CD4-positive, alpha-beta memory T cell (primary cell): ENCODE data around the gene MT1A. TPM values are rescaled to one million over a fixed set of nuclear protein-coding genes. Genes with fewer than 3 reads are reported as not detected.
"Not testable (repeated sequence)": the region's sequence is repeated elsewhere in the genome, so short reads cannot be mapped to it uniquely, and the experiment has no call there.

Experiments used
- CTCF ChIA-PET: fragments of 350-600 bp; sonication (Branson Sonifier 250); formaldehyde crosslinking; loops from one replicate; lab custom pipeline; 2021; ENCODE audit warnings: inconsistent platforms; ENCODE audit not compliant: partially characterized antibody; lab: Charles Lee
- POLR2A ChIA-PET: fragments of 350-600 bp; sonication (Branson Sonifier 250); formaldehyde crosslinking; loops from one replicate; lab custom pipeline; 2021; ENCODE audit not compliant: partially characterized antibody; lab: Charles Lee
- DNase-seq, 5 donors: peaks; one replicate each; pipeline versions ENCODE4 v3.0.0 to v3.0.0-alpha.2; 2020 to 2022; ENCODE audit warnings: mixed read lengths in 1 of 5
- H3K27ac ChIP-seq: one replicate; pipeline ENCODE4 v1.7.0; 2013; ENCODE audit warnings: low read depth, low read length
- H3K27me3 ChIP-seq: 2 replicates; pipeline ENCODE4 v1.7.0; 2013; ENCODE audit warnings: mild to moderate bottlenecking, low read length, moderate library complexity; ENCODE audit not compliant: insufficient read depth
- H3K36me3 ChIP-seq: 2 replicates; pipeline ENCODE4 v1.7.0; 2013; ENCODE audit warnings: mild to moderate bottlenecking, low read length, moderate library complexity; ENCODE audit not compliant: insufficient read depth
- H3K4me1 ChIP-seq: 2 replicates; pipeline ENCODE4 v1.7.0; 2013; ENCODE audit warnings: mild to moderate bottlenecking, low read length, moderate library complexity; ENCODE audit not compliant: insufficient read depth
- H3K4me3 ChIP-seq, 2 donors: one replicate each; pipeline ENCODE4 v1.7.0; 2013; ENCODE audit warnings: low read length in 2 of 2, mild to moderate bottlenecking in 1 of 2
- H3K9me3 ChIP-seq, 2 donors: one replicate each; pipeline ENCODE4 v1.7.0; 2013; ENCODE audit warnings: low read length in 2 of 2, control low read depth in 1 of 2; ENCODE audit not compliant: control insufficient read depth in 1 of 2
- H3K27ac Mint-ChIP-seq, 7 donors: one replicate each; pipeline ENCODE4 v1.8.0; 2020 to 2021; ENCODE audit warnings: mixed read lengths in 7 of 7, mild to moderate bottlenecking in 6 of 7, inconsistent platforms in 3 of 7, moderate library complexity in 3 of 7
- H3K27me3 Mint-ChIP-seq, 2 donors: one replicate each; pipeline ENCODE4 v1.8.0; 2020 to 2021; ENCODE audit warnings: mixed read lengths in 2 of 2
- H3K36me3 Mint-ChIP-seq, 2 donors: one replicate each; pipeline ENCODE4 v1.8.0; 2020 to 2021; ENCODE audit warnings: mixed read lengths in 2 of 2, inconsistent platforms in 1 of 2, mild to moderate bottlenecking in 1 of 2
- H3K4me1 Mint-ChIP-seq, 4 donors: one replicate each; pipeline ENCODE4 v1.8.0; 2020 to 2021; ENCODE audit warnings: mixed read lengths in 4 of 4, mild to moderate bottlenecking in 1 of 4
- H3K4me3 Mint-ChIP-seq, 8 donors: one replicate each; pipeline ENCODE4 v1.8.0; 2020 to 2021; ENCODE audit warnings: mixed read lengths in 8 of 8, mild to moderate bottlenecking in 7 of 8, moderate library complexity in 6 of 8, inconsistent platforms in 3 of 8
- H3K9me3 Mint-ChIP-seq, 8 donors: one replicate each; pipeline ENCODE4 v1.8.0; 2020 to 2021; ENCODE audit warnings: mixed read lengths in 8 of 8, mild to moderate bottlenecking in 5 of 8, inconsistent platforms in 3 of 8, moderate library complexity in 1 of 8
- intact Hi-C: fragments of 100-400 bp; cut with micrococcal nuclease; formaldehyde crosslinking; loops from one replicate; pipeline ENCODE4 v1.15.1; 2023
- polyA plus RNA-seq, 2 donors: library from polyadenylated mRNA; unstranded; fragments of 300-500 nt; fragmentation: Illumina TruSeq; gene quantifications; one replicate each; pipeline ENCODE4 v1.2.3, GENCODE V29; 2021
- total RNA-seq, 2 experiments: library from RNA; stranded (reverse); gene quantifications; one replicate each; pipeline ENCODE4 v1.2.3, GENCODE V29; 2021

The MT1A gene
- total and polyA plus RNA-seq, 4 experiments from 2014 or later: not detected

GRCh38 chr16:56623184-56623583 is 15.3 kb upstream of the MT1A start:
- CTCF ChIA-PET: interaction anchor here (0.8 to 1.8 kb wide), 5 partner anchors 8 to 54 kb away, joined by 3 to 9 read pairs (median 3); no protein-coding TSS in a partner anchor
- DNase-seq, H3K9me3 Mint-ChIP-seq, H3K9me3 ChIP-seq, H3K27me3 ChIP-seq, H3K4me3 Mint-ChIP-seq, intact Hi-C loops, H3K36me3 Mint-ChIP-seq, H3K36me3 ChIP-seq, H3K27ac ChIP-seq, H3K4me3 ChIP-seq: not testable (repeated sequence)
- peaks cover 11 to 18% (median 12%) of the 10 kb centered on the region in 4 donors for H3K4me1 Mint-ChIP-seq
- H3K27me3 Mint-ChIP-seq: peaks cover 0 to 22% of the 10 kb centered on the region in 2 donors
- POLR2A ChIA-PET: interaction anchor here (0.8 to 3.6 kb wide), 5 partner anchors 15 to 59 kb away, joined by 3 to 15 read pairs (median 3); partner anchors contain the start of genes MT1A, MT1X and MT2A
- peaks cover 14% of the 10 kb centered on the region for H3K4me1 ChIP-seq
- H3K27ac Mint-ChIP-seq: peak overlapping the region in 1 of 7 donors; percentile 66

GRCh38 chr16:56623637-56624036 is 14.8 kb upstream of the MT1A start:
- CTCF ChIA-PET: interaction anchor here (0.8 to 1.8 kb wide), 6 partner anchors 8 to 53 kb away, joined by 3 to 9 read pairs (median 3); no protein-coding TSS in a partner anchor
- H3K4me1 ChIP-seq: peaks cover 14% of the 10 kb centered on the region
- Mint-ChIP-seq H3K4me1 (peaks cover 11 to 18% (median 12%) of the 10 kb centered on the region in 4 donors), H3K27me3 (peaks cover 0 to 24% of the 10 kb centered on the region in 2 donors), H3K9me3 (no peaks in the 10 kb centered on the region), H3K36me3 (no peaks in the 10 kb centered on the region), H3K4me3 (peak overlapping the region in 1 of 8 donors; percentile 22), H3K27ac (no peak overlapping the region)
- H3K27ac ChIP-seq: no peak overlapping the region
- H3K36me3 ChIP-seq: no peaks in the 10 kb centered on the region
- H3K4me3 ChIP-seq: no peak overlapping the region
- no peak for DNase-seq
- POLR2A ChIA-PET: interaction anchor here (0.6 to 3.6 kb wide), 6 partner anchors 14 to 358 kb away, joined by 3 to 15 read pairs (median 4); partner anchors contain the start of genes MT1A, MT1X and MT2A
- peaks cover 9% of the 10 kb centered on the region for H3K27me3 ChIP-seq
- intact Hi-C loops: no loop called here
- no peaks in the 10 kb centered on the region for H3K9me3 ChIP-seq

- no peaks in the 10 kb centered on the region for H3K9me3 Mint-ChIP-seq
- peak within 1 kb of the TSS; percentile 24 for H3K27ac ChIP-seq
Observed at GRCh38 chr16:56625140-56625942, 13.1 kb upstream of the MT1A start, which contains the start of gene MT1E. TSS of gene MT1E (plus strand) at chr16:56625781. CDS start at chr16:56625852, 71 bp downstream.

GRCh38 chr16:56625943-56626654 is 12.4 kb upstream of the MT1A start:
- ChIA-PET CTCF (interaction anchor here (1.0 to 2.1 kb wide), 4 partner anchors 17 to 76 kb away, joined by 3 to 10 read pairs (median 4); no protein-coding TSS in a partner anchor), POLR2A (interaction anchor here (0.9 to 3.6 kb wide), 6 partner anchors 10 to 21 kb away, joined by 3 to 15 read pairs (median 4); partner anchors contain the start of genes MT1A and MT2A)
- Histone ChIP-seq H3K27ac (no peak overlapping the region), H3K4me3 (peak overlapping the region; percentile 48 to 68), H3K4me1 (peaks cover 14% of the 10 kb centered on the region), H3K36me3 (no peaks in the 10 kb centered on the region), H3K27me3 (peaks cover 10% of the 10 kb centered on the region), H3K9me3 (no peaks in the 10 kb centered on the region)
- Mint-ChIP-seq H3K4me3 (peak overlapping the region; percentile 79 to 95 (median 88)), H3K36me3 (no peaks in the 10 kb centered on the region), H3K9me3 (no peaks in the 10 kb centered on the region), H3K27ac (peak overlapping the region; percentile 7 to 89 (median 77)), H3K27me3 (peaks cover 5 to 37% of the 10 kb centered on the region in 2 donors), H3K4me1 (peaks cover 11 to 18% (median 12%) of the 10 kb centered on the region in 4 donors)
- intact Hi-C loops: no loop called here
- no peak for DNase-seq

More at GRCh38 chr16:56625140-56625942, 13.1 kb upstream of the MT1A start, which contains the start of gene MT1E:
- peak in 4 of 5 donors; percentile 27 to 56 (median 50) for DNase-seq
- intact Hi-C loops: no loop called here
- Mint-ChIP-seq H3K4me3 (peak within 1 kb of the TSS; percentile 88 to 97 (median 94)), H3K27me3 (peaks cover 0 to 31% of the 10 kb centered on the region in 2 donors), H3K36me3 (no peaks in the 10 kb centered on the region), H3K27ac (peak within 1 kb of the TSS; percentile 44 to 95 (median 86)), H3K4me1 (peaks cover 11 to 18% (median 12%) of the 10 kb centered on the region in 4 donors)
- Histone ChIP-seq H3K36me3 (no peaks in the 10 kb centered on the region), H3K9me3 (no peaks in the 10 kb centered on the region), H3K4me3 (peak within 1 kb of the TSS; percentile 48 to 68), H3K27me3 (peaks cover 9% of the 10 kb centered on the region), H3K4me1 (peaks cover 14% of the 10 kb centered on the region)
- CTCF ChIA-PET: interaction anchor here (1.0 to 2.1 kb wide), 4 partner anchors 18 to 77 kb away, joined by 3 to 10 read pairs (median 4); no protein-coding TSS in a partner anchor
- POLR2A ChIA-PET: interaction anchor here (0.8 to 3.6 kb wide), 7 partner anchors 11 to 306 kb away, joined by 3 to 15 read pairs (median 4); partner anchors contain the start of genes HERPUD1, MT1A and MT2A

GRCh38 chr16:56626685-56627084 is 11.8 kb upstream of the MT1A start:
- POLR2A ChIA-PET: interaction anchor here (3.6 kb wide), 1 partner anchor 18 kb away, joined by 15 read pairs; the partner anchor contains the start of gene MT2A

GRCh38 chr16:56628486-56629350 is 9.7 kb upstream of the MT1A start:
- CTCF ChIA-PET: interaction anchor here (1.2 to 1.5 kb wide), 2 partner anchors 28 to 52 kb away, joined by 4 to 5 read pairs; no protein-coding TSS in a partner anchor
- DNase-seq: no peak
- peaks cover 18 to 57% of the 10 kb centered on the region in 2 donors for H3K27me3 Mint-ChIP-seq
- no peaks in the 10 kb centered on the region for H3K36me3 Mint-ChIP-seq
- H3K27me3 ChIP-seq: peaks cover 30% of the 10 kb centered on the region
- H3K9me3 Mint-ChIP-seq: no peaks in the 10 kb centered on the region
- no peaks in the 10 kb centered on the region for H3K9me3 ChIP-seq
- peaks cover 15 to 30% (median 21%) of the 10 kb centered on the region in 4 donors for H3K4me1 Mint-ChIP-seq
- no peak overlapping the region for H3K27ac ChIP-seq
- intact Hi-C loops: no loop called here
- no peak overlapping the region for H3K4me3 ChIP-seq
- peaks cover 25% of the 10 kb centered on the region for H3K4me1 ChIP-seq
- no peaks in the 10 kb centered on the region for H3K36me3 ChIP-seq
- no peak overlapping the region for H3K4me3 Mint-ChIP-seq
- POLR2A ChIA-PET: no interaction called here
- no peak overlapping the region for H3K27ac Mint-ChIP-seq

More at GRCh38 chr16:56626685-56627084, 11.8 kb upstream of the MT1A start:
- intact Hi-C loops: no loop called here
- Mint-ChIP-seq H3K4me1 (peaks cover 11 to 20% (median 13%) of the 10 kb centered on the region in 4 donors), H3K27me3 (peaks cover 11 to 42% of the 10 kb centered on the region in 2 donors), H3K36me3 (no peaks in the 10 kb centered on the region), H3K4me3 (peak overlapping the region in 3 of 8 donors; percentile 53 to 95 (median 88)), H3K9me3 (no peaks in the 10 kb centered on the region), H3K27ac (no peak overlapping the region)
- Histone ChIP-seq H3K9me3 (no peaks in the 10 kb centered on the region), H3K4me1 (peaks cover 14% of the 10 kb centered on the region), H3K4me3 (no peak overlapping the region), H3K27ac (no peak overlapping the region), H3K36me3 (no peaks in the 10 kb centered on the region), H3K27me3 (peaks cover 16% of the 10 kb centered on the region)
- DNase-seq: no peak
- CTCF ChIA-PET: interaction anchor here (1.9 kb wide), 1 partner anchor 17 kb away, joined by 5 read pairs; no protein-coding TSS in a partner anchor
